Activated CD8-positive, alpha-beta T cell treated with anti-CD3 and anti-CD28 coated beads for 36 hours (primary cell): Measurements from ENCODE around the gene CCND2. TPM values are rescaled to one million over a fixed set of nuclear protein-coding genes. Genes with fewer than 3 reads are reported as not detected.

Experiments used
- ATAC-seq: fragments of 200-7000 bp; cut with Tn5 transposase; one replicate; pipeline ENCODE4 v1.10.0; 2021; ENCODE audit warnings: mild to moderate bottlenecking, moderate library complexity
- CTCF ChIA-PET: fragments of 350-600 bp; sonication (Branson Sonifier 250); formaldehyde crosslinking; loops from one replicate; lab custom pipeline; 2021; ENCODE audit warnings: antibody characterized with exemption; lab: Charles Lee
- POLR2A ChIA-PET: fragments of 350-600 bp; sonication (Branson Sonifier 250); formaldehyde crosslinking; loops from one replicate; lab custom pipeline; 2021; ENCODE audit warnings: antibody characterized with exemption; lab: Charles Lee
- DNase-seq: peaks from one replicate; pipeline ENCODE4 v3.0.0-alpha.2; 2020
- H3K27ac Mint-ChIP-seq: one replicate; pipeline ENCODE4 v1.8.0; 2021; ENCODE audit warnings: mild to moderate bottlenecking, mixed read lengths
- H3K27me3 Mint-ChIP-seq: one replicate; pipeline ENCODE4 v1.8.0; 2021; ENCODE audit warnings: mixed read lengths
- H3K36me3 Mint-ChIP-seq: one replicate; pipeline ENCODE4 v1.8.0; 2021; ENCODE audit warnings: low read depth, mixed read lengths
- H3K4me1 Mint-ChIP-seq: one replicate; pipeline ENCODE4 v1.8.0; 2021; ENCODE audit warnings: low read depth, mixed read lengths
- H3K4me3 Mint-ChIP-seq: one replicate; pipeline ENCODE4 v1.8.0; 2021; ENCODE audit warnings: mild to moderate bottlenecking, moderate library complexity, mixed read lengths
- H3K9me3 Mint-ChIP-seq: one replicate; pipeline ENCODE4 v1.8.0; 2021; ENCODE audit warnings: mixed read lengths
- intact Hi-C: fragments of 100-400 bp; cut with micrococcal nuclease; formaldehyde crosslinking; loops from one replicate; pipeline ENCODE4 v1.10.0; 2022
- total RNA-seq, 2 experiments: library from RNA; stranded (reverse); gene quantifications; one replicate each; pipeline ENCODE4 v1.2.3, GENCODE V29; 2021
- TF ChIP-seq, protein P1 (sequence below): fragments of 200-600 bp; IDR thresholded peaks from one replicate; pipeline ENCODE4 v1.8.0; 2022; ENCODE audit warnings: antibody characterized with exemption, mild to moderate bottlenecking

The CCND2 gene
- total RNA-seq, 2 experiments from 2014 or later = 617 to 639 TPM

GRCh38 chr12:4289998-4290790 is 16.6 kb downstream of the CCND2 start:
- POLR2A ChIA-PET = interaction anchor here (0.8 to 8.8 kb wide), 11 partner anchors 7 to 394 kb away, joined by 3 to 69 read pairs (median 10); no protein-coding TSS in a partner anchor
- Mint-ChIP-seq H3K27me3 (no peaks in the 10 kb centered on the region), H3K4me3 (peak overlapping the region; percentile 9), H3K4me1 (peaks cover 93% of the 10 kb centered on the region), H3K9me3 (no peaks in the 10 kb centered on the region), H3K27ac (peak overlapping the region; percentile 56), H3K36me3 (peaks cover 93% of the 10 kb centered on the region)
- CTCF ChIA-PET = interaction anchor here (1.3 to 4.2 kb wide), 3 partner anchors 13 to 296 kb away, joined by 4 to 24 read pairs (median 6); no protein-coding TSS in a partner anchor
- DNase-seq (no peak), ATAC-seq (no peak)
- intact Hi-C loops = loop anchor here (5.0 kb wide), 1 partner anchor 298 kb away; no protein-coding TSS in a partner anchor
- TF ChIP-seq, protein P1, sequence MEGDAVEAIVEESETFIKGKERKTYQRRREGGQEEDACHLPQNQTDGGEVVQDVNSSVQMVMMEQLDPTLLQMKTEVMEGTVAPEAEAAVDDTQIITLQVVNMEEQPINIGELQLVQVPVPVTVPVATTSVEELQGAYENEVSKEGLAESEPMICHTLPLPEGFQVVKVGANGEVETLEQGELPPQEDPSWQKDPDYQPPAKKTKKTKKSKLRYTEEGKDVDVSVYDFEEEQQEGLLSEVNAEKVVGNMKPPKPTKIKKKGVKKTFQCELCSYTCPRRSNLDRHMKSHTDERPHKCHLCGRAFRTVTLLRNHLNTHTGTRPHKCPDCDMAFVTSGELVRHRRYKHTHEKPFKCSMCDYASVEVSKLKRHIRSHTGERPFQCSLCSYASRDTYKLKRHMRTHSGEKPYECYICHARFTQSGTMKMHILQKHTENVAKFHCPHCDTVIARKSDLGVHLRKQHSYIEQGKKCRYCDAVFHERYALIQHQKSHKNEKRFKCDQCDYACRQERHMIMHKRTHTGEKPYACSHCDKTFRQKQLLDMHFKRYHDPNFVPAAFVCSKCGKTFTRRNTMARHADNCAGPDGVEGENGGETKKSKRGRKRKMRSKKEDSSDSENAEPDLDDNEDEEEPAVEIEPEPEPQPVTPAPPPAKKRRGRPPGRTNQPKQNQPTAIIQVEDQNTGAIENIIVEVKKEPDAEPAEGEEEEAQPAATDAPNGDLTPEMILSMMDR = no peak

GRCh38 chr12:4292341-4293073 is 18.9 kb downstream of the CCND2 start:
- Mint-ChIP-seq H3K4me3 (peak overlapping the region; percentile 13), H3K27me3 (no peaks in the 10 kb centered on the region), H3K9me3 (no peaks in the 10 kb centered on the region), H3K4me1 (peaks cover 77% of the 10 kb centered on the region), H3K36me3 (peaks cover 90% of the 10 kb centered on the region), H3K27ac (peak overlapping the region; percentile 94)
- ChIA-PET CTCF (interaction anchor here (0.8 to 7.8 kb wide), 6 partner anchors 9 to 407 kb away, joined by 3 to 53 read pairs (median 4); no protein-coding TSS in a partner anchor), POLR2A (interaction anchor here (0.7 to 8.8 kb wide), 13 partner anchors 9 to 304 kb away, joined by 3 to 69 read pairs (median 5); partner anchors contain the start of gene CCND2)
- intact Hi-C loops = no loop called here
- TF ChIP-seq, protein P1 = no peak
- DNase-seq (no peak), ATAC-seq (no peak)

- ATAC-seq (peak; percentile 81), DNase-seq (peak; percentile 76)
- no peaks in the 10 kb centered on the region for H3K9me3 Mint-ChIP-seq
- H3K4me3 Mint-ChIP-seq = peak overlapping the region; percentile 55
- intact Hi-C loops = no loop called here
- peaks cover 90% of the 10 kb centered on the region for H3K36me3 Mint-ChIP-seq
- H3K27ac Mint-ChIP-seq = peak overlapping the region; percentile 94
- TF ChIP-seq, protein P1 = no peak
- no peaks in the 10 kb centered on the region for H3K27me3 Mint-ChIP-seq
- ChIA-PET POLR2A (interaction anchor here (0.6 to 8.8 kb wide), 18 partner anchors 10 to 1900 kb away, joined by 3 to 69 read pairs (median 4); partner anchors contain the start of gene CCND2), CTCF (interaction anchor here (0.8 to 7.8 kb wide), 5 partner anchors 10 to 410 kb away, joined by 3 to 53 read pairs (median 4); no protein-coding TSS in a partner anchor)
- peaks cover 74% of the 10 kb centered on the region for H3K4me1 Mint-ChIP-seq
Measured at GRCh38 chr12:4293299-4293965, 19.9 kb downstream of the CCND2 start.

DNA sequence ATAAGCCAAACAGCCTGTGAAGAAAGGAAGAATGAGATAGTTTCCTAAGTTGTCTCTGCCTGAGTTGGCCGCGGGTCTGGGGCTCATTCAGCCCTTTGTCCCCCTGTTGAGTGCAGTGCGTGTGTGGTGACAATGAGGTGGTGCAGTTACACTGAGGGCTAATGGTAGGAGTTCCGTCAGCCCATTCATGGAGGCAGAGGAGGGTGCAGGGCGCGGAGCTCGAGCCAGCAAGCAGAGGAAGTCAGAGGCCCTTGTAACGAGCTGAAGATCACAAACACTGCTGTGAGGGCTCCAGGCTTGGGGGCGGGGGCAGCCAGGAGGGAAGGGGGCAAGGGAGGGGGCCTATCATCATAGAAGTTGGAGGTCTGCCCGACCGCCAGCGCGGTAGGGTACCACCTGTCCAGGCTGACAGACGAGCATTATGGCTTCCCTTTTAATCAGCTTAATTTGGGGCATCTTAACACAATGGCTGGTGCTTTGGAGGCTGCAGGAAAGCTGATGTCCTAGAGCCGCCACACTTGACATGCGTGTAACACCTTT is 20.5 kb downstream of the CCND2 start:
- Mint-ChIP-seq H3K9me3 (no peaks in the 10 kb centered on the region), H3K27me3 (no peaks in the 10 kb centered on the region), H3K4me1 (peaks cover 72% of the 10 kb centered on the region), H3K27ac (peak overlapping the region; percentile 94), H3K36me3 (peaks cover 90% of the 10 kb centered on the region), H3K4me3 (peak overlapping the region; percentile 55)
- peak; percentile 46 for DNase-seq
- ChIA-PET CTCF (interaction anchor here (1.2 to 7.8 kb wide), 6 partner anchors 8 to 411 kb away, joined by 3 to 53 read pairs (median 5); no protein-coding TSS in a partner anchor), POLR2A (interaction anchor here (0.6 to 8.8 kb wide), 16 partner anchors 11 to 1900 kb away, joined by 3 to 69 read pairs (median 4); partner anchors contain the start of gene CCND2)
- intact Hi-C loops = no loop called here
- peak; percentile 45 for ATAC-seq
- TF ChIP-seq, protein P1 = no peak
